Lung (tissue), 12 donors: ENCODE data around the gene MSMP. TPM values are rescaled to one million over a fixed set of nuclear protein-coding genes. Genes with fewer than 3 reads are reported as not detected.

Experiments
- ATAC-seq: fragments of 200-7000 bp; cut with Tn5 transposase; one replicate; pipeline ENCODE4 v1.9.1; 2020; ENCODE audit warnings: moderate number of reproducible peaks; ENCODE audit not compliant: insufficient read depth, low FRiP score
- DNase-seq, 3 donors: peaks; one replicate each; pipeline ENCODE4 v3.0.0-alpha.2; 2013 to 2017
- H3K27ac ChIP-seq, 2 donors: one replicate each; pipeline ENCODE4 v1.5.1; 2013; ENCODE audit warnings: mild to moderate bottlenecking in 2 of 2, moderate library complexity in 2 of 2, control low read depth in 1 of 2, inconsistent platforms in 1 of 2, low read depth in 1 of 2, low read length in 1 of 2
- H3K27me3 ChIP-seq, 3 donors: one replicate each; pipeline ENCODE4 v1.5.1; 2013; ENCODE audit warnings: low read length in 2 of 3; ENCODE audit not compliant: control insufficient read depth in 3 of 3, insufficient read depth in 3 of 3
- H3K36me3 ChIP-seq, 4 donors: one replicate each; pipeline ENCODE4 v1.5.1; 2013; ENCODE audit warnings: low read length in 4 of 4, mild to moderate bottlenecking in 1 of 4, moderate library complexity in 1 of 4; ENCODE audit not compliant: control insufficient read depth in 4 of 4, insufficient read depth in 4 of 4
- H3K4me1 ChIP-seq, 5 donors: one replicate each; pipeline ENCODE4 v1.5.1; 2013; ENCODE audit warnings: low read length in 5 of 5, mild to moderate bottlenecking in 2 of 5, moderate library complexity in 1 of 5; ENCODE audit not compliant: control insufficient read depth in 5 of 5, insufficient read depth in 5 of 5
- H3K4me3 ChIP-seq: one replicate; pipeline ENCODE4 v1.5.1; 2013; ENCODE audit warnings: mild to moderate bottlenecking, control low read depth, moderate library complexity
- H3K9ac ChIP-seq, 2 donors: one replicate each; pipeline ENCODE4 v1.5.1; 2013; ENCODE audit warnings: low read length in 2 of 2, control low read depth in 1 of 2; ENCODE audit not compliant: insufficient read depth in 1 of 2
- H3K9me3 ChIP-seq, 4 donors: one replicate each; pipeline ENCODE4 v1.5.1; 2013; ENCODE audit warnings: low read length in 3 of 4, mild to moderate bottlenecking in 1 of 4, moderate library complexity in 1 of 4; ENCODE audit not compliant: control insufficient read depth in 4 of 4, insufficient read depth in 3 of 4
- WGBS, 2 donors: extraction: QIAGEN DNeasy Blood & Tissue Kit; methylation state at CpG; one replicate each; pipeline ENCODE4 v1.1.7; 2013; 5-methylcytosine and 5-hydroxymethylcytosine counted together
- polyA plus RNA-seq, 2 donors: library from polyadenylated mRNA; stranded (reverse); fragments of 200-250 nt; gene quantifications; one replicate each; pipeline ENCODE4 v1.2.1, GENCODE V29; 2013
- total RNA-seq, 2 donors: library from RNA; depleted of rRNA in 1 of 2; stranded (reverse); fragments of >200 nt in 1 of 2; gene quantifications; one replicate each; pipeline ENCODE4 v1.2.1, GENCODE V29; 2014 to 2021
- TF ChIP-seq, protein P1 (sequence below): IDR thresholded peaks from 2 replicates; pipeline ENCODE4 v1.5.1; 2012; ENCODE audit warnings: mild to moderate bottlenecking; ENCODE audit errors: control extremely low read depth, extremely low read depth
- donor health status: control.
- donor health status: control.
- donor health status: Bipolar disorder and iron deficiency.
- donor health status: healthy.
- donor health status: DM: yes; HTN: yes; CAD: no.

Gene MSMP
- total and polyA plus RNA-seq, 4 donors = 0.62 to 1.6 (median 1.2) TPM; not detected in 1

DNA sequence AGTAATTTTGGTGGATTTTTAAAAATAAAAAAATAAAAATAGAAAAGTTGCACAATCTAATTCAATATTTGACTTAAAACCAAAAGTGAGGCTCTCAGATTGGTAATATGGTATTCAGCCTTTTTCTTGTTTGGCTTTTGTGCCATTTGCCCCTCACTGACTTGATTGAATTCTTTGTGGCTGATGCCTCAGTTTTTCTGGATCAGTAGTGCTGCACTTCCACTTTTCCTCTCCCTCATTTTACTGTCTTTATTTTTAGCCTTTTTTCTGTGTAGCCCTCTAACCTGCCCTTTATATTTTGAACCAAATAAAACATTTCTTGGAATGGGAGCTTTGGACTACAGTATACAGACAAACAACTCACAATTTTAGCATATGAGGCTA lies 3.8 kb upstream of the MSMP start:
- Histone ChIP-seq H3K27ac (no peak overlapping the region), H3K27me3 (no peaks in the 10 kb centered on the region), H3K9ac (peak overlapping the region in 1 of 2 donors; percentile 66), H3K9me3 (no peaks in the 10 kb centered on the region), H3K36me3 (peaks cover 7 to 18% (median 16%) of the 10 kb centered on the region in 4 donors), H3K4me1 (peaks cover 0 to 23% (median 13%) of the 10 kb centered on the region in 5 donors), H3K4me3 (no peak overlapping the region)
- DNase-seq (no peak), ATAC-seq (no peak)
- TF ChIP-seq, protein P1, sequence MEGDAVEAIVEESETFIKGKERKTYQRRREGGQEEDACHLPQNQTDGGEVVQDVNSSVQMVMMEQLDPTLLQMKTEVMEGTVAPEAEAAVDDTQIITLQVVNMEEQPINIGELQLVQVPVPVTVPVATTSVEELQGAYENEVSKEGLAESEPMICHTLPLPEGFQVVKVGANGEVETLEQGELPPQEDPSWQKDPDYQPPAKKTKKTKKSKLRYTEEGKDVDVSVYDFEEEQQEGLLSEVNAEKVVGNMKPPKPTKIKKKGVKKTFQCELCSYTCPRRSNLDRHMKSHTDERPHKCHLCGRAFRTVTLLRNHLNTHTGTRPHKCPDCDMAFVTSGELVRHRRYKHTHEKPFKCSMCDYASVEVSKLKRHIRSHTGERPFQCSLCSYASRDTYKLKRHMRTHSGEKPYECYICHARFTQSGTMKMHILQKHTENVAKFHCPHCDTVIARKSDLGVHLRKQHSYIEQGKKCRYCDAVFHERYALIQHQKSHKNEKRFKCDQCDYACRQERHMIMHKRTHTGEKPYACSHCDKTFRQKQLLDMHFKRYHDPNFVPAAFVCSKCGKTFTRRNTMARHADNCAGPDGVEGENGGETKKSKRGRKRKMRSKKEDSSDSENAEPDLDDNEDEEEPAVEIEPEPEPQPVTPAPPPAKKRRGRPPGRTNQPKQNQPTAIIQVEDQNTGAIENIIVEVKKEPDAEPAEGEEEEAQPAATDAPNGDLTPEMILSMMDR = no peak

DNA sequence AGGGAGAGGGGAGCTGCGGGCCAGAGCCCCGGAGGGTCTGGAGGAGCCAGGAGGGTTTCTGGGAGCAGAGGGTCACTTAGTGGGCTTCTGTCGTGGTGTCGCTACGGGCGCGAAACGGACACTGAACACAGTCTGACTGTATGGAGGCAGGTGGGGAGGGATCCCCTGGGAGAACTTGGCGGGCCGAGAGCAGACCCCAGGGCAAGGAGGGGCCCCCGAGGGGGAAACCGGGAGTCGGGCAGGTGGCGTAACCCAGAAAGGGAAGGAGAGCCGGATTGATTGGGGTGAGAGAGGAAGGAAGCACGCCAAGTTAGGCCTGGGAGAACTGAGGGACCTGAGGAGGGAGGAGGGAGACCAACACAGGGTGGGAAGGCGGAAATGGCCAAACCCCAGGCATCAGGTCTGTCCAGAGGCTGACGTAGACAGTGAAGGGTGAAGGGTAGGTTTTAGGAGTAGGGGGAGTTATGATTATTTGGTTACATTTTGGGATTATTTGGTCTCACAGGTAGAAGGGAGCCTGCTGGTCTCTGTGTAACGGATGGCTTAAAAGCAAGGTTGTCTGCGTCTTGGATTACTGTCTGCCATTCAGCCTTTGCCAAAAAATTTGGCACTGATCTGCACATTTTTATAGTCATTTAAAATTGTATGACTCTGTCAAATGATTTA lies 3.3 kb upstream of the MSMP start:
- Histone ChIP-seq H3K27me3 (no peaks in the 10 kb centered on the region), H3K9ac (peak overlapping the region; percentile 66 to 93), H3K9me3 (no peaks in the 10 kb centered on the region), H3K4me1 (peaks cover 0 to 23% (median 13%) of the 10 kb centered on the region in 5 donors), H3K4me3 (peak overlapping the region; percentile 30), H3K36me3 (peaks cover 10 to 23% (median 21%) of the 10 kb centered on the region in 4 donors), H3K27ac (peak overlapping the region; percentile 65 to 91)
- WGBS, 2 donors = 1 to 2% methylated on average over 19 to 20 of the region's 20 CpGs
- peak; percentile 54 to 68 (median 58) for DNase-seq
- TF ChIP-seq, protein P1 = no peak
- peak; percentile 68 for ATAC-seq

DNA sequence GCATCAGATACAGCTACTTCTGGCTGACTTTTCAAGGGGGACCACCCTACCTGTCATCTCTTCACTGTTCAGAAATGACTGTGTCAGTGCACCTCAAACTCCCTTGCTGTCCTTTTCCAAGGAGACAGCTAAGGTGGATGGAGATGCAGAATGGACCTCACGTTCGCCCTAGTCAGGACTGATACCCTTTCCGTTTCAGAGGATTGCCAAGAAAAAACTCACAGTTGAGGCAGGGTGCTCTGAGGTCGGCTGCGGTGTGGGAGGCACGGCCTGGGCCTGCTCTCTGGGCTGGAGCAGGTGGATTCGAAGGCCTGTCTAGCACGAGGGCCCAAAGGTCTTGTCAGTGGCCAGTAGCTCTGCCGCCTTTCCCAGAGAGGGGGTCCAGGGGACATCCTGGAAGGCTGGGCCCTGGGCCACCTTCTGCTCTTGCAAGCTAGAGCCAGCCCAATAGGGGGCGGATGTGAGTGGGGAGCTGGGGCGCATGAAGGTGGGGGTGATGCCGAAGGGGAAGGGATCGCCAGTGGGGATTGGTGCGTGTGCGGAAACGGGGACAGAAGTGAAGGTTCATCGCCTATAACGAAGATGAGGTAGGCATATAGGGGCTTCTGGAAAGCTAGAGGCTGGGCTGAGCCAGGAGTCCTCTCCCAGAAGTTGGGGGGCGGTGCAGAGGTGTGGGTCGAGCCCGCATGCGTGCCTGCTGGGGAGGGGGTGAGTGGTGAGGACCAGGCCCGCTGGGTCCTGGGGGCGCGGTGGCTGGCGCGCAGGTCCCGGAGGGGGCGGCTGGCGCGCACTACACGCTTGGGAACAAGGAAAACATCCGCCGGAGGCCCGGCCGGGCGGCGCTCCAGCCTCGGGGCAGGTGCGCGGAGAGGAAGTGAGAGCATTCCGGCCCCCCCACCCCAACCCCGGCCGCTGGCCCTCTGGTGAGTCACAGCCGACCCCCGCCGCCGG lies 2.5 kb upstream of the MSMP start:
- H3K36me3 ChIP-seq = peaks cover 10 to 30% (median 29%) of the 10 kb centered on the region in 4 donors
- peak; percentile 59 to 74 (median 71) for DNase-seq
- TF ChIP-seq, protein P1 = no peak
- peak overlapping the region; percentile 66 to 93 for H3K9ac ChIP-seq
- peak overlapping the region; percentile 65 to 91 for H3K27ac ChIP-seq
- WGBS, 2 donors = 8 to 9% methylated on average over 45 to 48 of the region's 48 CpGs
- peaks cover 0 to 23% (median 13%) of the 10 kb centered on the region in 5 donors for H3K4me1 ChIP-seq
- ATAC-seq = peak; percentile 82
- peak overlapping the region; percentile 30 for H3K4me3 ChIP-seq
- no peaks in the 10 kb centered on the region for H3K9me3 ChIP-seq
- no peaks in the 10 kb centered on the region for H3K27me3 ChIP-seq
